Endothelial cell of umbilical vein (primary cell): ENCODE results near the gene POU3F3. TPM values are rescaled to one million over a fixed set of nuclear protein-coding genes. Genes with fewer than 3 reads are reported as not detected.

Source experiments
- BruUV-seq: library from RNA; stranded (reverse); fragments of 400-500 nt; replicated peaks from 2 replicates; lab custom pipeline; 2021; lab: Mats Ljungman, UMichigan
- CTCF ChIA-PET: fragments of 300-600, 350-600 bp; sonication (Branson Sonifier 250); formaldehyde crosslinking; loops from one replicate; lab custom pipeline; 2021; ENCODE audit warnings: antibody characterized with exemption, inconsistent platforms; lab: Charles Lee
- POLR2A ChIA-PET: fragments of 300-600, 350-600 bp; sonication (Branson Sonifier 250); formaldehyde crosslinking; loops from one replicate; lab custom pipeline; 2021; ENCODE audit warnings: antibody characterized with exemption, inconsistent platforms; lab: Charles Lee
- DNase-seq: peaks from one replicate; pipeline ENCODE4 v3.0.0-alpha.2; 2011; ENCODE audit warnings: low read depth, low spot score
- FAIRE-seq: peaks from 2 replicates; lab custom pipeline; 2011; peaks lifted over from hg19 to GRCh38; lab: Jason Lieb, UNC
- H2AFZ ChIP-seq: 2 replicates; pipeline ENCODE4 v1.6.0; 2012; ENCODE audit warnings: low read depth, low read length, control low read depth, inconsistent platforms
- H3K27ac ChIP-seq: 2 replicates; pipeline ENCODE4 v1.5.1; 2011; ENCODE audit warnings: low read depth, mild to moderate bottlenecking, control low read depth, low read length, moderate library complexity; ENCODE audit not compliant: insufficient read depth
- H3K27me3 ChIP-seq, 2 experiments: 2 replicates each; pipeline versions ENCODE4 v1.6.0 to v1.6.1; 2011; ENCODE audit warnings: low read length in 2 of 2, mixed read lengths in 1 of 2; ENCODE audit not compliant: control insufficient read depth in 2 of 2, insufficient read depth in 2 of 2
- H3K36me3 ChIP-seq, 2 experiments: 2 replicates in 1 of 2; 3 replicates in 1 of 2; pipeline ENCODE4 v1.5.1; 2011; ENCODE audit warnings: low read length in 2 of 2, mild to moderate bottlenecking in 1 of 2, moderate library complexity in 1 of 2; ENCODE audit not compliant: control insufficient read depth in 2 of 2, insufficient read depth in 2 of 2; ENCODE audit errors: extremely low read depth in 1 of 2
- H3K4me1 ChIP-seq: 3 replicates; pipeline ENCODE4 v1.5.1; 2011; ENCODE audit warnings: mild to moderate bottlenecking, low read length; ENCODE audit not compliant: control insufficient read depth, insufficient read depth; ENCODE audit errors: extremely low read depth
- H3K4me2 ChIP-seq: 2 replicates; pipeline ENCODE4 v1.6.1; 2011; ENCODE audit warnings: low read length, control low read depth, mixed read lengths; ENCODE audit not compliant: insufficient read depth
- H3K4me3 ChIP-seq, 3 experiments: fragments of 200-600 bp in 1 of 3; sonication (generic), shearing (Covaris generic) in 1 of 3; replicated peaks in 1 of 3; 2 replicates each; pipeline ENCODE4 v1.5.1; 2011 to 2016; ENCODE audit warnings: control low read depth in 3 of 3, low read length in 3 of 3, mild to moderate bottlenecking in 2 of 3, inconsistent platforms in 1 of 3, low read depth in 1 of 3, moderate library complexity in 1 of 3; ENCODE audit not compliant: insufficient read depth in 1 of 3
- H3K79me2 ChIP-seq: 2 replicates; pipeline ENCODE4 v1.6.0; 2012; ENCODE audit warnings: low read length, inconsistent platforms; ENCODE audit not compliant: control insufficient read depth, insufficient read depth
- H3K9ac ChIP-seq: replicated peaks from 2 replicates; pipeline ENCODE3; 2011; ENCODE audit warnings: low read length, control low read depth; ENCODE audit not compliant: insufficient read depth; ENCODE audit errors: extremely low read depth
- H3K9me1 ChIP-seq: replicated peaks from 3 replicates; pipeline ENCODE4 v1.6.0; 2011; ENCODE audit warnings: mild to moderate bottlenecking, low read length; ENCODE audit not compliant: control insufficient read depth, insufficient read depth; ENCODE audit errors: extremely low read depth
- H3K9me3 ChIP-seq: replicated peaks from 2 replicates; pipeline ENCODE4 v1.5.1; 2012; ENCODE audit warnings: low read length, inconsistent platforms; ENCODE audit not compliant: control insufficient read depth, insufficient read depth
- H4K20me1 ChIP-seq: replicated peaks from 2 replicates; pipeline ENCODE3; 2011; ENCODE audit warnings: mild to moderate bottlenecking, low read length; ENCODE audit not compliant: control insufficient read depth, insufficient read depth; ENCODE audit errors: extremely low read depth
- CTCF ChIP-seq, 2 donors: IDR thresholded peaks; 1 replicate in 1 of 2; 2 replicates in 1 of 2; pipeline ENCODE4 v1.5.1; 2011; ENCODE audit warnings: low read length in 2 of 2, mild to moderate bottlenecking in 2 of 2, moderate library complexity in 2 of 2, control low read depth in 1 of 2, inconsistent platforms in 1 of 2, low read depth in 1 of 2; ENCODE audit not compliant: insufficient read depth in 1 of 2; ENCODE audit errors: extremely low read depth in 1 of 2
- JUN ChIP-seq: IDR thresholded peaks from 2 replicates; pipeline ENCODE4 v1.6.1; 2011; ENCODE audit warnings: borderline replicate concordance, low read depth; ENCODE audit not compliant: insufficient read length, insufficient read depth
- MAX ChIP-seq: IDR thresholded peaks from 2 replicates; pipeline ENCODE4 v1.6.1; 2011; ENCODE audit not compliant: insufficient read depth, insufficient read length
- MYC ChIP-seq: IDR thresholded peaks from one replicate; pipeline ENCODE4 v1.6.1; 2011; ENCODE audit warnings: mild to moderate bottlenecking, low read depth, low read length
- dilution Hi-C: fragments of 300-500 bp; cut with MboI; formaldehyde crosslinking; loops from one replicate; pipeline ENCODE4 v1.15.0; 2019; ENCODE audit warnings: low sequenced_read_pairs; ENCODE audit not compliant: extremely low pct_ligation_motif_present
- intact Hi-C: fragments of 100-400 bp; cut with micrococcal nuclease; formaldehyde crosslinking; loops from one replicate; pipeline ENCODE4 v1.10.0; 2022
- polyA plus RNA-seq, 4 experiments: library from polyadenylated mRNA; depleted of rRNA in 3 of 4; stranded (reverse) in 3 of 4; unstranded in 1 of 4; fragments of >200 nt; gene quantifications; 2 replicates each; pipeline versions ENCODE4 v1.2.1 to v1.2.3, GENCODE V29; 2011 to 2012; ENCODE audit warnings: missing spikeins in 1 of 4
- total RNA-seq: library from RNA; stranded (reverse); gene quantifications from 2 replicates; pipeline ENCODE4 v1.2.3, GENCODE V29; 2021

The POU3F3 gene
- total and polyA plus RNA-seq, 2 donors (not counting 3 experiments of a cell fraction or from before 2014, with no cell fraction given) = not detected

- dilution Hi-C loops = no loop called here
These were observed 9.2 kb downstream of the POU3F3 start for GRCh38 chr2:104863146-104863467.

More at GRCh38 chr2:104863146-104863467, 9.2 kb downstream of the POU3F3 start:
- intact Hi-C loops = no loop called here
- no peak for DNase-seq
- CTCF ChIA-PET = no interaction called here
- H3K9me3 ChIP-seq = no peaks in the 10 kb centered on the region
- no peaks in the 10 kb centered on the region for H3K79me2 ChIP-seq
- BruUV-seq = no TSS peak
- TF ChIP-seq CTCF (IDR thresholded peaks at IDR 0.05; ENCODE audit: extremely low read depth in 1 of 2, insufficient read depth in 1 of 2, low read depth in 1 of 2, low read length in 2 of 2) (no peak), MAX (no peak), JUN (no peak), MYC (no peak)
- no peaks in the 10 kb centered on the region for H4K20me1 ChIP-seq
- no peaks in the 10 kb centered on the region for H3K9me1 ChIP-seq
- no peaks in the 10 kb centered on the region for H3K36me3 ChIP-seq
- no peak for FAIRE-seq
- POLR2A ChIA-PET = no interaction called here
- no peaks in the 10 kb centered on the region for H3K4me1 ChIP-seq
- H3K4me2 ChIP-seq = no peak overlapping the region
- no peak overlapping the region for H3K4me3 ChIP-seq
- no peak overlapping the region for H3K27ac ChIP-seq
- no peak overlapping the region for H3K9ac ChIP-seq
- H2AFZ ChIP-seq = no peak overlapping the region
- peaks cover 84 to 97% of the 10 kb centered on the region in 2 experiments for H3K27me3 ChIP-seq
